Measurements from ENCODE around the gene SOX6.

Gene SOX6

DNA sequence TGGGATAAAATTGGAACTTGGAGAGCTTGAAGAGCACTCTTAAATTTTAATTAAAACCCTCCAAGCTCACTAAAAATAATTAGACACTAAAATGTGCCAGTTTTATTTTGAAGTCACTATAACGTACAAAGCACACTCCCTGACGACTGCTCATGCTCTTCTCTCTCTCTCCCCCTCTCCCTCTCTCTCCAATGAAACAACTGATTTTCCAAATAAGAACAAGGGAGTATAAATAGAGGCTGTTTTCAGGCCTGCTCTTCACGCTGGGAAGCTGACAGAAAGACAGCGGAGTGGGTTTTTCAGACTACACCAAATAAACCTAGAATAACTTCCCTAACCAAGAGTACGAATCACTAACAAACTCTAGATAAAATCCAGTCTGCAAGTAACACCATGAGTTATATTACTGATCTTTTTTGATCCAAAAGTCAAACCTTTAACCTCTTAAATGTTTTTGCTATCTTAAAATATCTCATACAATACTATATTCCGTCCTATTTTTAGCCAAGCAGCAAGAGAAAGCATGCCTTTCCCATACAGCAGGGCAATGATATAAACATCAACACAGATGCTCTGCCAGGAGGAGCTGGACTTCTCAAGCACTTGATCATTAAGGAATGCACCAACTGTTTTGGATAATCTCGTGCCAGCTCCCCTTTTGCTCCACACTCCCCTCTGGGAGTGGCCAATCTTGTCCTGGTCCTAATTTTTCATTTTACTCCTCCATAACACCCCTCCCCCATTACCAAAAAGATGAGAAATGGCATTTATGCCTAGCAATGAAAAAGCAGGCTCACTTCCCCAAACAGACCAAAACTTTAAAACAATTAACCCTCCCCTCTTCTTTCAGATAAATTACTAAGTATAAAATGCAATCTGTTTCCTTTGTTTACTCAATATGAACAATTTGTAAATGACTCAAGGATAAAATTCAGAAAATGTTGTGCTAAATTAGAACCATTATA lies 116.9 kb downstream of the SOX6 start:
- CTCF ChIA-PET = no interaction called here
- TF ChIP-seq, protein P1, sequence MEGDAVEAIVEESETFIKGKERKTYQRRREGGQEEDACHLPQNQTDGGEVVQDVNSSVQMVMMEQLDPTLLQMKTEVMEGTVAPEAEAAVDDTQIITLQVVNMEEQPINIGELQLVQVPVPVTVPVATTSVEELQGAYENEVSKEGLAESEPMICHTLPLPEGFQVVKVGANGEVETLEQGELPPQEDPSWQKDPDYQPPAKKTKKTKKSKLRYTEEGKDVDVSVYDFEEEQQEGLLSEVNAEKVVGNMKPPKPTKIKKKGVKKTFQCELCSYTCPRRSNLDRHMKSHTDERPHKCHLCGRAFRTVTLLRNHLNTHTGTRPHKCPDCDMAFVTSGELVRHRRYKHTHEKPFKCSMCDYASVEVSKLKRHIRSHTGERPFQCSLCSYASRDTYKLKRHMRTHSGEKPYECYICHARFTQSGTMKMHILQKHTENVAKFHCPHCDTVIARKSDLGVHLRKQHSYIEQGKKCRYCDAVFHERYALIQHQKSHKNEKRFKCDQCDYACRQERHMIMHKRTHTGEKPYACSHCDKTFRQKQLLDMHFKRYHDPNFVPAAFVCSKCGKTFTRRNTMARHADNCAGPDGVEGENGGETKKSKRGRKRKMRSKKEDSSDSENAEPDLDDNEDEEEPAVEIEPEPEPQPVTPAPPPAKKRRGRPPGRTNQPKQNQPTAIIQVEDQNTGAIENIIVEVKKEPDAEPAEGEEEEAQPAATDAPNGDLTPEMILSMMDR (IDR thresholded peaks at IDR 0.05; ENCODE audit: control extremely low read depth, extremely low read depth, low read depth, missing control alignments) = no peak
- no peak for DNase-seq (ENCODE audit: extremely low spot score)
- POLR2A ChIA-PET = no interaction called here

DNA sequence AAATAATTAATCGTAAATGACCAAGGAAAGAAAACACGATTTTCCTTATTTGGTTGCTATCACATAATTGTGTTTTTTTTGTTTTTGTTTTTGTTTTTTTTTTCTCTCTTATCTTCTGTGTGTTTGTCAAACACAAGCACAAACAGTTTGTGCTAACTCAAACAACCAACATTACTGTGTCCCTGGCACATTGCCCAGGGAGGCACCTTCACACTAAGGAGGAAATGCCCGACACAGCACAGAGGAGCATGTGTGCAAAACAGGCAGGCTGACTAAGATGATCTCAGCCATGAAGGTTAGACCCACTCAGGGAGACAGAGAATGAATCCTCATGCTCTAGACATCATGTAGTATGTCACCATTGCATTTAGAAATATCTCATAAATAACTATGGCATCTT lies 130.1 kb downstream of the SOX6 start:
- no peak for DNase-seq (ENCODE audit: extremely low spot score)
- CTCF ChIA-PET = interaction anchor here (1.3 kb wide), 1 partner anchor 10 kb away, joined by 3 read pairs; no protein-coding TSS in a partner anchor
- POLR2A ChIA-PET = no interaction called here
- TF ChIP-seq, protein P1 (IDR thresholded peaks at IDR 0.05; ENCODE audit: control extremely low read depth, extremely low read depth, low read depth, missing control alignments) = no peak

DNA sequence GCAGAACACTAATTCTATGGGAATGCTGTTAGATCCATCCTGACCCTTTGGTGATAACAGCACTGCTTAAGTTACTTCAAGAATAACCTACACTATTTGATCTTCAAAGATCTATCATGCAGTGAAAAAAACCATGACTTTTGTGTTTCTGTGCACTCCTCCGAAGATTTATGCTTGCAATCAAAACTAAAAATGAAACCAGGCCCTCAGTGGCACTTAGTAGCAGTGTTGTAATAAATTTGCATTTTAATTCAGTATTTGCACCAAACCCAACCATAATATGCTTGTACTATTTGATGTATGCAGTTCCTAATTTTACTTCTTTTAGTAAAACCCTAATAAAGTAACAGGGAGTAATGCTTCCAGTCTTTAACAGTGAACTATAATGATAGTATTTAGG lies 130.7 kb downstream of the SOX6 start:
- no peak for DNase-seq (ENCODE audit: extremely low spot score)
- ChIA-PET POLR2A (no interaction called here), CTCF (interaction anchor here (1.3 kb wide), 1 partner anchor 11 kb away, joined by 3 read pairs; no protein-coding TSS in a partner anchor)
- TF ChIP-seq, protein P1 (IDR thresholded peaks at IDR 0.05; ENCODE audit: control extremely low read depth, extremely low read depth, low read depth, missing control alignments) = no peak

DNA sequence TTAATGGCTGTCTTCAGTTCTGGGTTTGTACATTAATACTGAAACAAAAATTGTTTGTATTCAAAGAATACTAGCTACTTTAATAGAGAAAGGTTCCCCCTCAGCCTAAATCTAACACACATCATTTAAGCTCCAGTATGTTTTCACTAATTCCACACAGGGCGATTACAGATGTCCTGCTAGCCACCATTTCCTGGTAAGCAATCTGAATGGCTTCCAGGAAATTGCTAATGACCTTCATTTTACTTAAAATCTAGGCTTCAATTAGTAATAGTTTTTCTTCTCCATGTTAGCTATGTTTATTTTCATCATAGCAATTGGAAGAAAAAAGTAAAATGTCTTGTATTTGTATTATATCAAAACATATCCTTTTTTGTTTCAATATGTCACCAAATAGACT lies 132.8 kb downstream of the SOX6 start:
- no peak for DNase-seq (ENCODE audit: extremely low spot score)
- ChIA-PET POLR2A (no interaction called here), CTCF (no interaction called here)
- TF ChIP-seq, protein P1 (IDR thresholded peaks at IDR 0.05; ENCODE audit: control extremely low read depth, extremely low read depth, low read depth, missing control alignments) = no peak

DNA sequence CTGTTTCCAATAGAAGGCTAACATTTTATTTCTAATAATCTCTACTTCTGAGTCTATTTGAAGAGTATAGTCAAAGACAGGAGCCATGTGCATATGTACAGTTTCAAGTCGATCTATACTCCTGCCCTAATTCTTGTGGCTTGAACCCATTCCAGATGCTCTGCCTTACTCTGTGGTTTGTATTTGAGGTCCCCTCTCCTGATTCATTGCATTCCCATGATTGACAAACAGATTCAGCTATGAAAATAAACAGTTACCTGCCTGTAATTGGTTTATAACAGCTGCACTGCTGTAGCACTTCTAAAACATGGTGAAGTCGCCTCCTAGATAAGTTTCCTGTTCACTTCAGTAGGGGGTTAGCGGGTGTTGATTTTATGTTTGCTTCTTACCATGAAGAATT lies 138.7 kb downstream of the SOX6 start:
- CTCF ChIA-PET = interaction anchor here (1.3 kb wide), 1 partner anchor 13 kb away, joined by 3 read pairs; no protein-coding TSS in a partner anchor

DNA sequence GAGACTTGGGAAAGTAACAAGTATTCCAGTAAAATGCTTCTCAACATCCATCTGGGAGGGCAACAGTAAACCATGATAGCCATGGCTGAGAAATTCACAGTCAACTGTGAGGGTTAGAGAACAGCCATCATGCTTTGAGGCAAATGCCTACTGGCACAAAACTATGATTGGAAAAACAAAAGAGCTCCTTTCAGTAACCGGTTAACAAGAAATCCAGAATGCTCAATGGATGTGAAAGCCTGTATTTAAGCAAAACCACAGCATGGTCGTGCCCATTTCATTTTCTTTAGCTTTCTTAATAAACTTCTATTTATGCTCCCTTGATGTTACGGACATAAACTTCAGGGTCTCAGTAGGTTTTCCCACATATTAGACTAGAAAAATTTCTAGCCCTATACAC lies 139.5 kb downstream of the SOX6 start:
- no peak for DNase-seq (ENCODE audit: extremely low spot score)
- POLR2A ChIA-PET = no interaction called here
- CTCF ChIA-PET = interaction anchor here (1.0 kb wide), 1 partner anchor 26 kb away, joined by 3 read pairs; no protein-coding TSS in a partner anchor
- TF ChIP-seq, protein P1 (IDR thresholded peaks at IDR 0.05; ENCODE audit: control extremely low read depth, extremely low read depth, low read depth, missing control alignments) = no peak

More for the DNA sequence above, 138.7 kb downstream of the SOX6 start:
- TF ChIP-seq, protein P1 (IDR thresholded peaks at IDR 0.05; ENCODE audit: control extremely low read depth, extremely low read depth, low read depth, missing control alignments) = no peak
- POLR2A ChIA-PET = no interaction called here
- no peak for DNase-seq (ENCODE audit: extremely low spot score)

Data from GM10248 (cell line).